Stimulated activated naive CD8-positive, alpha-beta T cell treated with anti-CD3 and anti-CD28 coated beads, Interleukin-15, amount 100 ng/mL, for 72 hours (primary cell): ENCODE results near the gene EGFL7.

Experiments
- ATAC-seq: fragments of 150-1000 bp; cut with Tn5 transposase; 2 replicates; pipeline ENCODE4 v1.10.0; 2021; ENCODE audit warnings: mild to moderate bottlenecking, moderate library complexity
- DNase-seq, 2 donors: peaks; one replicate each; pipeline ENCODE4 v3.0.0; 2021 to 2022
- H3K27ac Mint-ChIP-seq, 2 donors: one replicate each; pipeline ENCODE4 v1.8.0; 2022; ENCODE audit warnings: mild to moderate bottlenecking in 2 of 2, mixed read lengths in 2 of 2, moderate library complexity in 2 of 2
- H3K27me3 Mint-ChIP-seq: one replicate; pipeline ENCODE4 v1.8.0; 2022; ENCODE audit warnings: mixed read lengths
- H3K4me1 Mint-ChIP-seq: one replicate; pipeline ENCODE4 v1.8.0; 2022; ENCODE audit warnings: mild to moderate bottlenecking, mixed read lengths
- H3K4me3 Mint-ChIP-seq, 2 donors: one replicate each; pipeline ENCODE4 v1.8.0; 2022; ENCODE audit warnings: mild to moderate bottlenecking in 2 of 2, mixed read lengths in 2 of 2, moderate library complexity in 1 of 2
- H3K9me3 Mint-ChIP-seq, 2 donors: one replicate each; pipeline ENCODE4 v1.8.0; 2022; ENCODE audit warnings: mixed read lengths in 2 of 2

The EGFL7 gene

GRCh38 chr9:136714096-136714892, 51.6 kb downstream of the EGFL7 start:
- Mint-ChIP-seq H3K4me1 (peaks cover 26% of the 10 kb centered on the region), H3K27ac (peak overlapping the region in 1 of 2 donors; percentile 54), H3K9me3 (no peaks in the 10 kb centered on the region), H3K4me3 (peak overlapping the region in 1 of 2 donors; percentile 24), H3K27me3 (peaks cover 59% of the 10 kb centered on the region)
- ATAC-seq (no peak), DNase-seq (no peak)

- no peaks in the 10 kb centered on the region for H3K9me3 Mint-ChIP-seq
- H3K4me1 Mint-ChIP-seq, result peaks cover 29% of the 10 kb centered on the region
- no peak for ATAC-seq
- H3K4me3 Mint-ChIP-seq, result no peak overlapping the region
- DNase-seq, result no peak
- H3K27me3 Mint-ChIP-seq, result peaks cover 53% of the 10 kb centered on the region
- H3K27ac Mint-ChIP-seq, result no peak overlapping the region
Measured at GRCh38 chr9:136714893-136715274, 52.2 kb downstream of the EGFL7 start.

GRCh38 chr9:136717399-136717798, 54.7 kb downstream of the EGFL7 start:
- ATAC-seq (no peak), DNase-seq (no peak)
- no peak overlapping the region for H3K4me3 Mint-ChIP-seq
- H3K9me3 Mint-ChIP-seq, result no peaks in the 10 kb centered on the region
- H3K27me3 Mint-ChIP-seq, result peaks cover 32% of the 10 kb centered on the region
- H3K4me1 Mint-ChIP-seq, result peaks cover 29% of the 10 kb centered on the region
- no peak overlapping the region for H3K27ac Mint-ChIP-seq

- Mint-ChIP-seq H3K27me3 (peaks cover 24% of the 10 kb centered on the region), H3K4me3 (no peak overlapping the region)
Measured at GRCh38 chr9:136718345-136719194, 55.9 kb downstream of the EGFL7 start.

GRCh38 chr9:136719195-136719880, 56.6 kb downstream of the EGFL7 start:
- H3K27ac Mint-ChIP-seq, result no peak overlapping the region
- peak; percentile 30 for ATAC-seq

More at GRCh38 chr9:136718345-136719194, 55.9 kb downstream of the EGFL7 start:
- DNase-seq (no peak), ATAC-seq (peak; percentile 10)
- Mint-ChIP-seq H3K27ac (no peak overlapping the region), H3K9me3 (no peaks in the 10 kb centered on the region), H3K4me1 (peaks cover 30% of the 10 kb centered on the region)

GRCh38 chr9:136720251-136720897, 57.7 kb downstream of the EGFL7 start:
- DNase-seq, result no peak

More at GRCh38 chr9:136719195-136719880, 56.6 kb downstream of the EGFL7 start:
- DNase-seq, result no peak
- H3K4me3 Mint-ChIP-seq, result no peak overlapping the region
- H3K9me3 Mint-ChIP-seq, result no peaks in the 10 kb centered on the region
- H3K27me3 Mint-ChIP-seq, result peaks cover 17% of the 10 kb centered on the region
- H3K4me1 Mint-ChIP-seq, result peaks cover 31% of the 10 kb centered on the region

GRCh38 chr9:136720898-136721338, 58.2 kb downstream of the EGFL7 start:
- no peaks in the 10 kb centered on the region for H3K9me3 Mint-ChIP-seq
- DNase-seq (no peak), ATAC-seq (no peak)
- H3K4me1 Mint-ChIP-seq, result peaks cover 47% of the 10 kb centered on the region
- peaks cover 4% of the 10 kb centered on the region for H3K27me3 Mint-ChIP-seq
- H3K4me3 Mint-ChIP-seq, result no peak overlapping the region
- H3K27ac Mint-ChIP-seq, result peak overlapping the region in 1 of 2 donors; percentile 9

More at GRCh38 chr9:136720251-136720897, 57.7 kb downstream of the EGFL7 start:
- Mint-ChIP-seq H3K4me3 (no peak overlapping the region), H3K4me1 (peaks cover 42% of the 10 kb centered on the region), H3K27ac (peak overlapping the region in 1 of 2 donors; percentile 82), H3K9me3 (no peaks in the 10 kb centered on the region), H3K27me3 (peaks cover 9% of the 10 kb centered on the region)
- no peak for ATAC-seq

GRCh38 chr9:136721339-136722092, 58.8 kb downstream of the EGFL7 start:
- ATAC-seq (no peak), DNase-seq (no peak)
- Mint-ChIP-seq H3K4me1 (peaks cover 53% of the 10 kb centered on the region), H3K9me3 (no peaks in the 10 kb centered on the region), H3K4me3 (no peak overlapping the region), H3K27me3 (no peaks in the 10 kb centered on the region), H3K27ac (peak overlapping the region in 1 of 2 donors; percentile 9)
